Upper lobe of left lung (tissue), 4 donors: ENCODE data around the gene NR3C2.

Source experiments
- EP300 ChIP-seq, 4 donors: sonication (generic); formaldehyde crosslinking; IDR thresholded peaks; one replicate each; pipeline ENCODE4 v1.5.1; 2017; ENCODE audit warnings: antibody characterized with exemption in 4 of 4, control low read depth in 2 of 4
- TF ChIP-seq, protein P1 (sequence below), 6 experiments: fragments of 450-650 bp in 4 of 6; fragments of 200-600 bp in 2 of 6; sonication (generic) in 2 of 6; IDR thresholded peaks; one replicate each; pipeline ENCODE4 v1.5.1; 2016 to 2019; ENCODE audit warnings: antibody characterized with exemption in 6 of 6

DNA sequence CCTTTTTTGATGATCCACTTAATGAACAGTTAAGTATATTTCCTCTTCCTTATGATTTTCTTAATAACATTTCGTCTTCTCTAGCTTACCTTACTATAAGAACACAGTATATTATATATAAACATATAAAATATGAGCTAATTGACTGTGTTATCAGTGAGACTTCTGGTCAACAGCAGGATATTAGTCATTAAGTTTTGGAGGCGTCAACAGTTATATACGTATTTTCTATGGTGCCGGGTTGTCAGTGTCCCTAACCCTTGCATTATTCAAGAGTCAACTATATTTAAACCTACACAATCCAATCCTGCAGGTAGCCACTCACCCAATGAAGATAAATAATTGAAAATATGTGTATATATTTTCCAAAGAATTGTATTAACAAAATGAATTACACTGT, 88.0 kb downstream of the NR3C2 start:
- TF ChIP-seq, protein P1, sequence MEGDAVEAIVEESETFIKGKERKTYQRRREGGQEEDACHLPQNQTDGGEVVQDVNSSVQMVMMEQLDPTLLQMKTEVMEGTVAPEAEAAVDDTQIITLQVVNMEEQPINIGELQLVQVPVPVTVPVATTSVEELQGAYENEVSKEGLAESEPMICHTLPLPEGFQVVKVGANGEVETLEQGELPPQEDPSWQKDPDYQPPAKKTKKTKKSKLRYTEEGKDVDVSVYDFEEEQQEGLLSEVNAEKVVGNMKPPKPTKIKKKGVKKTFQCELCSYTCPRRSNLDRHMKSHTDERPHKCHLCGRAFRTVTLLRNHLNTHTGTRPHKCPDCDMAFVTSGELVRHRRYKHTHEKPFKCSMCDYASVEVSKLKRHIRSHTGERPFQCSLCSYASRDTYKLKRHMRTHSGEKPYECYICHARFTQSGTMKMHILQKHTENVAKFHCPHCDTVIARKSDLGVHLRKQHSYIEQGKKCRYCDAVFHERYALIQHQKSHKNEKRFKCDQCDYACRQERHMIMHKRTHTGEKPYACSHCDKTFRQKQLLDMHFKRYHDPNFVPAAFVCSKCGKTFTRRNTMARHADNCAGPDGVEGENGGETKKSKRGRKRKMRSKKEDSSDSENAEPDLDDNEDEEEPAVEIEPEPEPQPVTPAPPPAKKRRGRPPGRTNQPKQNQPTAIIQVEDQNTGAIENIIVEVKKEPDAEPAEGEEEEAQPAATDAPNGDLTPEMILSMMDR (IDR thresholded peaks at IDR 0.05): no peak
- no peak for TF ChIP-seq EP300 (IDR thresholded peaks at IDR 0.05)
